HG02981 (cell line): ENCODE results near the gene MSMO1.

ENCODE experiments used
- ATAC-seq: cut with Tn5 transposase; IDR thresholded peaks from one replicate; pipeline ENCODE4 v1.9.1; 2021; ENCODE audit warnings: mild to moderate bottlenecking, moderate library complexity; ENCODE audit not compliant: unreplicated experiment

The MSMO1 gene

GRCh38 chr4:165386328-165386727 lies 58.9 kb downstream of the MSMO1 start:
- no peak for ATAC-seq

DNA sequence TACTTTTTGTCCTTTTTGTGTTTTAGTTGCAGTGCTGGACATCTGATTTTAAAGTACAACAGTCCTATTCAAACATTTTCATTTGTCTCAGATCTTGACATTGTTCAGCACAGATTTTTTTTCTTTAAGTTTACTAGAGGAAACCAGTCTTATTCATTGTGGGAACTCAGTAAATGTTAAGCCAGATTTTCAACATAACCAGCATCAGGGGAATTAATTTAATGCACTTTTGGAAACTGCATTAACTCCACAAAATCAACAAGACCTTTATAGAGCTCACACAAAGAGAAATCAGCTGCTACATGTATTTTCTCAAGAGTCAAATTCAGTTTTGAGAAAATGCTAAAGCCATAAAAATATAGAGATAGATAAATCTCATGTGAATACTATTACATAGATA lies 61.3 kb downstream of the MSMO1 start:
- no peak for ATAC-seq
